ENCODE measurements around the gene NMT2.
"Not testable (repeated sequence)": the region's sequence is repeated elsewhere in the genome, so short reads cannot be mapped to it uniquely, and the experiment has no call there.

DNA sequence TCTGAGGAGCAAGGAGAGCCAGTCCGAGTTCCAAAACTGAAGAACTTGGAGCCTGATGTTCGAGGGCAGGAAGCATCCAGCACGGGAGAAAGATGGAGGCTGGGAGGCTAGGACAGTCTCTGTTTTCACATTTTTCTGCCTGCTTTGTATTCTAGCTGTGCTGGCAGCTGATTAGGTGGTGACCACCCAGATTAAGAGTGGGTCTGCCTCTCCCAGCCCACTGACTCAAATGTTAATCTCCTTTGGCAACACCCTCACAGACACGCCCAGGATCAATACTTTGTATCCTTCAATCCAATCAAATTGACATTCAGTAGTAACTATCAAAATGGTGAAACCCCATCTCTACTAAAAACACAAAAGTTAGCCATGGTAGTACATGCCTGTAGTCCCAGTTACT lies 38.9 kb upstream of the NMT2 start:
- TF ChIP-seq POLR2AphosphoS5, POLR2A (IDR thresholded peaks at IDR 0.05; ENCODE audit: low read depth, low read length): not testable (repeated sequence)
